NCI-H2171 (cell line): ENCODE results near the gene OR13C4.
"Not testable (repeated sequence)": the region's sequence is repeated elsewhere in the genome, so short reads cannot be mapped to it uniquely, and the experiment has no call there.

Experiments used
- DNase-seq: peaks from one replicate; lab custom pipeline; 2025; lab: John Stamatoyannopoulos, UW

The OR13C4 gene

DNA sequence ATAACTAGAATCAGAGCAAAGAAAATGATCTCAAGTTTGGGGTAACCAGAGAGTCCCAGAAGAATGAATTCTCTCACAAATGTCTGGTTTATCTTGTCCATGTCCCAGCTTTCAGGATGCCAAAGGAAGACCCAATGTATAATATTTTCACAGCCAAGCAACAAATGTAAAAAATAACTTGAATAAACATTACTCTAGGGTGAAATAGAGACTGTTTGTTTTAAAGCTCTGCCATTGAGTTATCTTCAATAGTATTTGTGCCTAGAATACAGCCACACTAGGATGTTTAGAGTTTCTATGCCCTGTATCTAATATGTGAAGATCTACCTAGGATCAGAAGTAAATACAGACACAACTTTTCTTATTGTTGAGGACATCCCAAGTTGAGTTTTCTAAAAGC, at the start of gene OR13C4:
Gene OR13C4 (minus strand): TSS at position 101 of the 400 bp plus-strand sequence. CDS start 0 bp downstream, at position 101.
- DNase-seq, result no peak

DNA sequence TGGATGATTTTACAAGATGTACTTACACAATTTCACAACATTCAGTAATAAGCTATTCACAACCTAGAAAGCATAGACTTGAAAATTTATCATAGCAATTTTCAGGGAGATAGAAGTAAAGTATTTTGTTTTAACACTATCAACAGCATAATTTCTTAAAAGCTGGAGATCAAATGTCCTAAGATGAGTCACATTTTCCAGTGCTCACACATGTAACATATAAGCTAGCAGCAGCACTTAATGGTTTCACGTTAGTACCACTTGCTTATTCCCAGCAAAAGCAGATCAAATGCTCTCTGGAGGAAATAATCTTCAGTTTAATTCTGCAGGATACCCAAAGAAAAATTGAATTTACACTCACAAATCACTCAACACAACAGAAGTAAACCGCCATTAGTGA, 48.4 kb upstream of the OR13C4 start:
- DNase-seq, result no peak

DNA sequence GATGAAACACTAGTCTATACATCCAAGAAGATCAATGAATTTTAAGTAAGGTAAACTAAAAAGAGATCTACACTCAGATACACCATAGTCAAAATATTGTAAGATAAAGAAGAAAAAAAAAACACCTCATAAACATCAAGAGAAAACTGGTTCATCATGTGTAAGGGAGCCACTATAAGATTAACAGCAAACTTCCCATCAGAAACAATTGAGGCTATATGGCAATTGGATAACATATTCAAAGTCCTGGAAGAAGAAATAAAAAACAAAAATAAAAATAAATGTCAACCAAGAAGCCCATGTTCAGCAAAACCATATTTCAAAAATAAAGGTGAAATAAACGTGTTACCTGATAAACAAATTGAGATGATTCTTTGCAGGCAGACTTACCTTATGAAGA, 45.6 kb upstream of the OR13C4 start:
- no peak for DNase-seq

- no peak for DNase-seq
Measured at GRCh38 chr9:104568868-104569267, 41.9 kb upstream of the OR13C4 start, which contains the start of gene OR13C8. Gene OR13C8 (plus strand): TSS chr9:104569168. CDS start chr9:104569168, 0 bp downstream.

- DNase-seq, result no peak
Measured at GRCh38 chr9:104564358-104564757, 37.3 kb upstream of the OR13C4 start.

- DNase-seq, result no peak
Measured at GRCh38 chr9:104556830-104557634, 30.0 kb upstream of the OR13C4 start.

DNA sequence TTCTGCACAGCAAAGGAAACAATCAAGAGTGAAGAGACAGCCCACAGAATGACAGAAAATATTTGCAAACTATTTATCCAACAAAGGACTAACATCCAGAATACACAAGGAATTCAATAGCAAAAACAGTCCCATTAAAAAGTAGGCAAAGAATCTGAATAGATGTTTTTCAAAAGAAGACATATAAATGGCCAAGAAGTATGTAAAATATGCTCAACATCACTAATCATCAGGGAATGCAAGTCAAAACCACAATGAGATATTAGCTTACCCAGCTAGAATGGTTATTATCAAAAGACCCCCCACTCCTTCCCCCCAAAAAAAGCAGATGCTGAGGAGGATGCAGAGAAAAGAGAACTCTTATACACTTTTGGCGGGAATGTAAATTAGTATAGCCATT, 28.5 kb upstream of the OR13C4 start:
- no peak for DNase-seq

GRCh38 chr9:104553261-104553660, 26.3 kb upstream of the OR13C4 start:
- no peak for DNase-seq

GRCh38 chr9:104544644-104545043, 17.6 kb upstream of the OR13C4 start:
- DNase-seq, result no peak

DNA sequence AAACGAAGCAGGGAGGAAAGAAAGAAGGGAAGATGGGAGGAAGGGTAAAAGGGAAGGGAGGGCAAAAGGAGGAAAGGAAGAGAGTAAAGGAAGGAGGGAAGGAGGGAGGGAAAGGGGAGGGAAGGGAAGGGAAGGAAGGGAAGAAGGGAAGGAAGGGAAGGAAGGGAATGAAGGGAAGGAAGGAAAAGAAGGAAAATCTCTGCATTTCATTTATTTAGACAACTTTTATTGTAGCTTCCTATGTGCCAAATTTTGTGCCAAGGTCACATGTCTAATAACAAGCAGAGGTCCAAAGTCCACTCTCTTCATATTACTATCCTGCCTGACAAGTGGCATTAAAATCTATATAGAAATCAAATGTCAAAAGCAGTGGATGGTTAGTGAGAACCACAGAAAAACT, 12.3 kb upstream of the OR13C4 start:
- DNase-seq, result no peak

- no peak for DNase-seq
Measured at GRCh38 chr9:104536756-104537155, 9.7 kb upstream of the OR13C4 start, which contains the start of gene OR13C3. Gene OR13C3 (minus strand): TSS chr9:104536856. CDS start chr9:104536723, 133 bp downstream.

- DNase-seq, result not testable (repeated sequence)
Measured at GRCh38 chr9:104520241-104520640, 6.8 kb downstream of the OR13C4 start.

- no peak for DNase-seq
Measured at GRCh38 chr9:104514901-104515300, 12.1 kb downstream of the OR13C4 start.

DNA sequence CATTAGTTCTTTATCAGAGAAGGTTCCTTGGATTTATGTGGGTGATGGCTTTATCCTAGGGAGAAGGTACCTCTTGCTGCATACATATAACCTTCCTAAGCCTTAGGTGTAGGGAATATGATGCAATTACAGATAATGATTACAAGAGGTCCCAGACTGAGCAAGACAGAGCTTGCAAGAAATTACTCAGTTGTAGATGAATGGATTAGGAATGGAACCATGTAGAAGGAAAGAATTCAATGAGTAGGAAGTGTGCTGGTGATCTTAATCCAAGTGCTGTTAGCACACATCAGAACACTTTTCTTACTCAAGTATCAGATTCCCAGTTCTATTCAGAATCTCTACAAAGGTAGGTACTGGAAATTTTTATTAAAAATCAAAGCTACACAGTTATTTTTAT, 20.4 kb downstream of the OR13C4 start:
- DNase-seq, result no peak

GRCh38 chr9:104503963-104504362, 23.0 kb downstream of the OR13C4 start, which contains the start of gene OR13F1:
Gene OR13F1 (plus strand): TSS chr9:104504263. CDS start chr9:104504263, 0 bp downstream.
- DNase-seq, result no peak

GRCh38 chr9:104503440-104503839, 23.6 kb downstream of the OR13C4 start:
- DNase-seq, result no peak

DNA sequence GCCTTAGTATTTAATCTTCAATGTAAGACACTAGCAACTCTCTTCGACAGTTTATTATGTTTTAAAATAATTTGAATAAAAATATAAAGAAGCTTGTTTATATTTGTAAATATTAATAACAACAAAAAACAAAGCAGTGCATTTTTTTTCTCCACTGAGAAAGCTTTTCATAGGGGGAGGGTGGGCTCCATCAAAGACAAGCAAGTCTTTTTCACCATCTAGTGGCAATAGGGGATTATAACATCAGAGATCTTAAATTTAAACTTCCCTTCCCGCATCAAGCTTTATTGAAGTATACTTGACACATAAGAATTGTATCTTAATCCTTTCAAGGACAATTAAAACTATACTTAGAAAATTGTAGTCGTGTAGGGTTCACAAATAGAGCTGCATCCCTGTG, 32.2 kb downstream of the OR13C4 start:
- DNase-seq, result peak; percentile 6

DNA sequence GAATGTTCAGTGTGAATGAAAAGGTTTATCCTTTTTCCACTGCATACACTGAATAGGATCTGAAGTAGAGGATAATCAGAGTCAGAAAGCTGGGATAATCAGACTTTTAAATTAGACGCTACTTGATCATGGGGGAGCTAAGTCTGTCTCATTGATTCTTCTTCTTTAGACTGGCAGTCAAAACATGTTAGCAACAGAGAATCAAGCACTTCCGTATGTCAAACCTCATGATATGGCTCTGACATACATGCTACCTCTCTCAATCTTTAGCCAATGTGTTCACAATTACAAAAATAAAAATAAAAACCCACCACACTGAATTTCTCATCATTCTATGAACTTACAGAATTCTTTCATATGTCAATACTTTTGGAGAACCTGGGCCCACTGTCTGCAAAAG, 42.0 kb downstream of the OR13C4 start:
- DNase-seq, result no peak

- DNase-seq, result no peak
Measured at GRCh38 chr9:104482921-104483570, 44.0 kb downstream of the OR13C4 start.
